Measurements from ENCODE around the gene DNAJC1.

DNA sequence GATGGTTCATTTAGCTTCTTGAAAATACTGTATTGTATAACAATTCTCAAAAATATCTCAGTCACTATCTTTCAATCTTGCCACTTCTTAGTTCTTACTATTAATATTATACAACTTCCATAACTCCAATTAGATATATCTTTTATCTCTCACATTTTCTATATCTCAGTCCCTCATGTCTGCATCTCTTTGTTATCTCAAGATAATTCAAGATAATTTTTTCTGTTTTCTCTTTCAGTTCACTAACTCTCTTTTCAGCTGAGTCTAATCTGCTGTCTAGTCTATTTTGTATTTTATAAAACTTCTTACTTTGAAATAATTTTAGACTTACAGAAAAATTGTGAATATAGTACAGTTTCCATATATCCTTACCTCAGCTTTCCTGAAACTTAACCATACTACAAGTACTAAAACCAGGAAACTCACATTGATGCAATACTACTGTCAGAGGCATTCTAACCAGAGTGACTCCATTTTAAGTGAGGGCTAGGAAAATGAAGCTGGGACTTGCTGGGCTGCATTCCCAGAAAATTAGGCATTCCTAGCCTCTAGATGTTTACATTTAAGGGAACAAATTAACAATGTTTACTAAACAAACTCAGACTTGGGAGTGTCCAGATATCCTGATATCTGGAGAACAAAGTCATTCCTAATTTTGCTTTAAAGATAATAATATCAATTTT, 38.4 kb downstream of the DNAJC1 start:
- TF ChIP-seq, protein P1, sequence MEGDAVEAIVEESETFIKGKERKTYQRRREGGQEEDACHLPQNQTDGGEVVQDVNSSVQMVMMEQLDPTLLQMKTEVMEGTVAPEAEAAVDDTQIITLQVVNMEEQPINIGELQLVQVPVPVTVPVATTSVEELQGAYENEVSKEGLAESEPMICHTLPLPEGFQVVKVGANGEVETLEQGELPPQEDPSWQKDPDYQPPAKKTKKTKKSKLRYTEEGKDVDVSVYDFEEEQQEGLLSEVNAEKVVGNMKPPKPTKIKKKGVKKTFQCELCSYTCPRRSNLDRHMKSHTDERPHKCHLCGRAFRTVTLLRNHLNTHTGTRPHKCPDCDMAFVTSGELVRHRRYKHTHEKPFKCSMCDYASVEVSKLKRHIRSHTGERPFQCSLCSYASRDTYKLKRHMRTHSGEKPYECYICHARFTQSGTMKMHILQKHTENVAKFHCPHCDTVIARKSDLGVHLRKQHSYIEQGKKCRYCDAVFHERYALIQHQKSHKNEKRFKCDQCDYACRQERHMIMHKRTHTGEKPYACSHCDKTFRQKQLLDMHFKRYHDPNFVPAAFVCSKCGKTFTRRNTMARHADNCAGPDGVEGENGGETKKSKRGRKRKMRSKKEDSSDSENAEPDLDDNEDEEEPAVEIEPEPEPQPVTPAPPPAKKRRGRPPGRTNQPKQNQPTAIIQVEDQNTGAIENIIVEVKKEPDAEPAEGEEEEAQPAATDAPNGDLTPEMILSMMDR (IDR thresholded peaks at IDR 0.05; ENCODE audit: extremely low read depth in 1 of 2, insufficient read depth in 1 of 2, low read depth in 1 of 2, low read length in 2 of 2) = no peak
- TF ChIP-seq POLR2AphosphoS5 (IDR thresholded peaks at IDR 0.05; ENCODE audit: insufficient read depth, low read depth, low read length) (no peak), POLR2A (IDR thresholded peaks at IDR 0.05; ENCODE audit: low read depth, low read length) (no peak), GATA2 (IDR thresholded peaks at IDR 0.05; ENCODE audit: insufficient read depth, insufficient read length, low read depth, low read length) (no peak)

All from endothelial cell of umbilical vein (primary cell).